Measurements from ENCODE around the gene KCND3. TPM values are rescaled to one million over a fixed set of nuclear protein-coding genes. Genes with fewer than 3 reads are reported as not detected.
A peak's percentile ranks its signal among the peaks of the same experiment; 100 is the strongest.

KCND3 gene
- total RNA-seq, 1 donor from 2014 or later = 0.06 TPM

DNA sequence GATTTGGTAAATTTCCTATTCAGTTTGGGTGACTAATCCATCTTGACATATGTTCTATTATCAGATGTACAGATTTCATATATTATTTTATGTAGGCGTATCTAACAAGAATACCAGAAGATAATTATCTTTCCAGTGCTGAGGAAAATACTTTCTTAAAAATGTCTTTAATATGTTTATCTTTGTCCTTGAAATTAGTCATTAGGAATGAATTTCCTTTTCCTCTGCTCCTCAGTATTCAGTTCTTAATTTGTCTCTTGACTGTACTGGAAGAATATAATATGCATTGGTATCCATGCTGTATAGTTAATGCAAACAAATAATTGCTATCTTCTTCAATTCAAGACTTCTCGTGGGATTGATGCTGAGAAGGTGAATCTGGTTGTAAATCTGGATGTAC, 227.1 kb downstream of the KCND3 start:
- Mint-ChIP-seq H3K27ac (no peak overlapping the region), H3K36me3 (peaks cover 34% of the 10 kb centered on the region), H3K4me3 (no peak overlapping the region), H3K9me3 (no peaks in the 10 kb centered on the region), H3K4me1 (peaks cover under 1% of the 10 kb centered on the region), H3K27me3 (ENCODE audit: insufficient read depth, low read depth) (no peaks in the 10 kb centered on the region)
- no peak for DNase-seq (ENCODE audit: low spot score)
- TF ChIP-seq EZH2phosphoT487 (IDR thresholded peaks at IDR 0.05) (no peak), EZH2 (IDR thresholded peaks at IDR 0.05) (no peak)
- TF ChIP-seq, protein P1, sequence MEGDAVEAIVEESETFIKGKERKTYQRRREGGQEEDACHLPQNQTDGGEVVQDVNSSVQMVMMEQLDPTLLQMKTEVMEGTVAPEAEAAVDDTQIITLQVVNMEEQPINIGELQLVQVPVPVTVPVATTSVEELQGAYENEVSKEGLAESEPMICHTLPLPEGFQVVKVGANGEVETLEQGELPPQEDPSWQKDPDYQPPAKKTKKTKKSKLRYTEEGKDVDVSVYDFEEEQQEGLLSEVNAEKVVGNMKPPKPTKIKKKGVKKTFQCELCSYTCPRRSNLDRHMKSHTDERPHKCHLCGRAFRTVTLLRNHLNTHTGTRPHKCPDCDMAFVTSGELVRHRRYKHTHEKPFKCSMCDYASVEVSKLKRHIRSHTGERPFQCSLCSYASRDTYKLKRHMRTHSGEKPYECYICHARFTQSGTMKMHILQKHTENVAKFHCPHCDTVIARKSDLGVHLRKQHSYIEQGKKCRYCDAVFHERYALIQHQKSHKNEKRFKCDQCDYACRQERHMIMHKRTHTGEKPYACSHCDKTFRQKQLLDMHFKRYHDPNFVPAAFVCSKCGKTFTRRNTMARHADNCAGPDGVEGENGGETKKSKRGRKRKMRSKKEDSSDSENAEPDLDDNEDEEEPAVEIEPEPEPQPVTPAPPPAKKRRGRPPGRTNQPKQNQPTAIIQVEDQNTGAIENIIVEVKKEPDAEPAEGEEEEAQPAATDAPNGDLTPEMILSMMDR (IDR thresholded peaks at IDR 0.05) = no peak
- H3K27me3 ChIP-seq = no peaks in the 10 kb centered on the region
- no peak overlapping the region for H3K9ac ChIP-seq
- peaks cover 9% of the 10 kb centered on the region for H4K20me1 ChIP-seq (ENCODE audit: low read depth)
- H3K79me2 ChIP-seq (ENCODE audit: low read depth) = peaks cover 20% of the 10 kb centered on the region
- no peak overlapping the region for H3K4me2 ChIP-seq
- H3K27ac ChIP-seq = no peak overlapping the region
- H3F3A ChIP-seq (ENCODE audit: low read depth) = peaks cover under 1% of the 10 kb centered on the region
- peaks cover 41% of the 10 kb centered on the region for H3K36me3 ChIP-seq
- H3K9me3 ChIP-seq (ENCODE audit: low read depth) = no peaks in the 10 kb centered on the region
- H3K4me3 ChIP-seq = no peak overlapping the region
- no peaks in the 10 kb centered on the region for H3K4me1 ChIP-seq
- no peak overlapping the region for H2AFZ ChIP-seq (replicated peaks)

DNA sequence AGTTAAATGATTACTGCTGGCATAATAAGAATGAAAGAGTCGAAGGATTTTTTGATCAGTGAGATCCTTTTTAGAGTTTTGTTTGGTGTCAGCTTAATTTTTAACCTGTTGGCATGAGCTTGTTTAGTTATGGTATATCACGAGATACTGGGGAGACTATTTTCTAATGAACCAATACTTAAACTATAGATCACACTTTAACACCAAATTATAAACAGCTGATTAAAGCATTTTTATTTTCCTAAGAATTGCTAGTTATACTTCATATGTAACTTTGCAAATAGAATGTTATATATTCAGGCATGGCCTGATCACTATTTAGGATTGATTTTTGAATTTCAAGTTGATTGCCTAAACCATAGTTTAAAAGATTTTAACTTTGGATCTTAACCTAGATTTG, 227.8 kb downstream of the KCND3 start:
- Histone ChIP-seq H3F3A (ENCODE audit: low read depth) (no peaks in the 10 kb centered on the region), H3K27me3 (no peaks in the 10 kb centered on the region), H3K9me3 (ENCODE audit: low read depth) (no peaks in the 10 kb centered on the region), H3K79me2 (ENCODE audit: low read depth) (peaks cover 26% of the 10 kb centered on the region), H3K9ac (no peak overlapping the region), H2AFZ (replicated peaks) (no peak overlapping the region), H3K4me1 (peaks cover 4% of the 10 kb centered on the region), H3K4me3 (no peak overlapping the region), H3K36me3 (peaks cover 37% of the 10 kb centered on the region), H4K20me1 (ENCODE audit: low read depth) (peaks cover 6% of the 10 kb centered on the region), H3K27ac (no peak overlapping the region), H3K4me2 (no peak overlapping the region)
- no peak for TF ChIP-seq EZH2phosphoT487 (IDR thresholded peaks at IDR 0.05)
- TF ChIP-seq, protein P1 (IDR thresholded peaks at IDR 0.05) = no peak
- no peak for TF ChIP-seq EZH2 (IDR thresholded peaks at IDR 0.05)
- peaks cover 6% of the 10 kb centered on the region for H3K4me1 Mint-ChIP-seq
- no peak overlapping the region for H3K4me3 Mint-ChIP-seq
- H3K9me3 Mint-ChIP-seq = no peaks in the 10 kb centered on the region
- H3K27me3 Mint-ChIP-seq (ENCODE audit: insufficient read depth, low read depth) = no peaks in the 10 kb centered on the region
- no peak for DNase-seq (ENCODE audit: low spot score)
- no peak overlapping the region for H3K27ac Mint-ChIP-seq
- H3K36me3 Mint-ChIP-seq = peaks cover 34% of the 10 kb centered on the region

DNA sequence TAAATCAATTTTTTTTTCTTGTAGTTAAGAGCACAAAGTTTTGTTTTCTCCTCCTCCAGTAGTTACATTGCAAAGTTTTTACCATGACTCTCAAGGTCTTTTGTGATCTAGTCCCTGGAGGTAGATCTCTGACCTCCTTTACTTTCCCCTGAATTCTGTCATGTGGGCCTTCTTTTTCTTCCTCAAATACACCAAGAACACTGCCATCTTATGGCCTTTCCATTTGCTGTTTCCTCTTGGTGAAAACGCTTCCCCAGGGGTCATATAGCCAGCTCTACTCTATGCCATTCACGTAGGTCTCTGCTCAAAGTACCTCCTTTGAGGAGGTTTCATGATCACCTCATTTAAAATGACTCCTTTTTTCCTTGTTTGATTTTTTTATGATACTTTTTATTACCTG, 231.1 kb downstream of the KCND3 start:
- DNase-seq (ENCODE audit: low spot score) = peak; percentile 47
- Mint-ChIP-seq H3K9me3 (no peaks in the 10 kb centered on the region), H3K4me1 (peaks cover 13% of the 10 kb centered on the region), H3K4me3 (peak overlapping the region; percentile 7), H3K27ac (no peak overlapping the region), H3K36me3 (peaks cover 14% of the 10 kb centered on the region), H3K27me3 (ENCODE audit: insufficient read depth, low read depth) (no peaks in the 10 kb centered on the region)
- Histone ChIP-seq H3K79me2 (ENCODE audit: low read depth) (peaks cover 39% of the 10 kb centered on the region), H3K9me3 (ENCODE audit: low read depth) (no peaks in the 10 kb centered on the region), H3K27ac (no peak overlapping the region), H3K4me1 (peaks cover 11% of the 10 kb centered on the region), H3K27me3 (no peaks in the 10 kb centered on the region), H2AFZ (replicated peaks) (no peak overlapping the region), H3K4me2 (no peak overlapping the region), H4K20me1 (ENCODE audit: low read depth) (peaks cover 11% of the 10 kb centered on the region), H3K9ac (no peak overlapping the region), H3K36me3 (peaks cover 32% of the 10 kb centered on the region), H3K4me3 (no peak overlapping the region), H3F3A (ENCODE audit: low read depth) (peaks cover 11% of the 10 kb centered on the region)
- TF ChIP-seq EZH2phosphoT487 (IDR thresholded peaks at IDR 0.05) (no peak), EZH2 (IDR thresholded peaks at IDR 0.05) (no peak)
- TF ChIP-seq, protein P1 (IDR thresholded peaks at IDR 0.05) = peak; percentile 42

Measured in neural progenitor cell (in vitro differentiated cells).